Medulla oblongata (tissue), 1 donor: ENCODE results near the gene PPP6R2.
"Not testable (repeated sequence)": the region's sequence is repeated elsewhere in the genome, so short reads cannot be mapped to it uniquely, and the experiment has no call there.

Experiments
- DNase-seq: peaks from one replicate; pipeline ENCODE4 v3.0.0-alpha.2; 2015; ENCODE audit errors: extremely low spot score

The PPP6R2 gene

GRCh38 chr22:50318356-50318697 lies 24.8 kb upstream of the PPP6R2 start:
- DNase-seq, result no peak

GRCh38 chr22:50318698-50319411 lies 24.3 kb upstream of the PPP6R2 start:
- no peak for DNase-seq

- DNase-seq, result no peak
Observed at GRCh38 chr22:50319503-50319951, 23.6 kb upstream of the PPP6R2 start.

GRCh38 chr22:50320116-50320515 lies 23.0 kb upstream of the PPP6R2 start:
- no peak for DNase-seq

GRCh38 chr22:50320671-50321325 lies 22.3 kb upstream of the PPP6R2 start:
- DNase-seq, result no peak

- not testable (repeated sequence) for DNase-seq
Observed at GRCh38 chr22:50322382-50323104, 20.6 kb upstream of the PPP6R2 start.

- no peak for DNase-seq
Observed at GRCh38 chr22:50323900-50324299, 19.2 kb upstream of the PPP6R2 start.

GRCh38 chr22:50325444-50326224 lies 17.5 kb upstream of the PPP6R2 start:
- no peak for DNase-seq

- no peak for DNase-seq
Observed at GRCh38 chr22:50326225-50326955, 16.7 kb upstream of the PPP6R2 start.

- peak; percentile 87 for DNase-seq
Observed at GRCh38 chr22:50326956-50327710, 16.0 kb upstream of the PPP6R2 start, which contains the start of gene DENND6B. Gene DENND6B (minus strand): TSS chr22:50327012. CDS start chr22:50326988, 24 bp downstream.

GRCh38 chr22:50327711-50328019 lies 15.5 kb upstream of the PPP6R2 start:
- no peak for DNase-seq

GRCh38 chr22:50329236-50329635 lies 13.9 kb upstream of the PPP6R2 start:
- no peak for DNase-seq

- not testable (repeated sequence) for DNase-seq
Observed at GRCh38 chr22:50334433-50334832, 8.7 kb upstream of the PPP6R2 start.

GRCh38 chr22:50337262-50338041 lies 5.7 kb upstream of the PPP6R2 start:
- no peak for DNase-seq

GRCh38 chr22:50338042-50338573 lies 5.0 kb upstream of the PPP6R2 start:
- no peak for DNase-seq

- DNase-seq, result no peak
Observed at GRCh38 chr22:50338860-50339462, 4.2 kb upstream of the PPP6R2 start.

GRCh38 chr22:50339945-50340879 lies 2.9 kb upstream of the PPP6R2 start:
- DNase-seq, result no peak
